GM21515 (cell line): ENCODE measurements around the gene TMEM132A.
"Not testable (repeated sequence)": the region's sequence is repeated elsewhere in the genome, so short reads cannot be mapped to it uniquely, and the experiment has no call there.

ENCODE experiments used
- ATAC-seq: cut with Tn5 transposase; IDR thresholded peaks from one replicate; pipeline ENCODE4 v1.9.1; 2021; ENCODE audit not compliant: unreplicated experiment

Gene TMEM132A

GRCh38 chr11:60952742-60953170 lies 28.5 kb downstream of the TMEM132A start:
- peak; percentile 12 for ATAC-seq

DNA sequence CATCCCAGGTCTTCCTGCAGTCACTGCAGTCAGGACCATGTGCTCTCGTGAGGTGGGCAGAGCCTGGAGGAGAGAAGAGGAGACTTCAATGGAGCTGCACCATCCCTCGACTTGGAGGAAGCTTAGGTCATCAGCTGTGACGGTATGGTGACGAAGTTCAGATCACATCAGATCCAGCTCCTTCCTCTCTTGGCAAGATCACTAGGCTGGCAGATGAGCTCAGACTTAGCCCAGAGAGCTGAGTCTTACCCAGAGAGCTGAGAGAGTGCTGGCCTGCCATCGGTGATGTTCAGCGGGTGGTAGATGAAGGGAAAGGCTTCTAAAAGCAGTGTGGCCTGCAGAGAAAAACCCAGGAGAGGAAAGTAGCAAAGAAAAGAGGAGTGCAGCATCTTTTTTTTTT lies 29.5 kb downstream of the TMEM132A start:
- ATAC-seq: no peak

- no peak for ATAC-seq
Measured at GRCh38 chr11:60954421-60954820, 30.2 kb downstream of the TMEM132A start.

GRCh38 chr11:60955571-60955970 lies 31.3 kb downstream of the TMEM132A start:
- no peak for ATAC-seq

DNA sequence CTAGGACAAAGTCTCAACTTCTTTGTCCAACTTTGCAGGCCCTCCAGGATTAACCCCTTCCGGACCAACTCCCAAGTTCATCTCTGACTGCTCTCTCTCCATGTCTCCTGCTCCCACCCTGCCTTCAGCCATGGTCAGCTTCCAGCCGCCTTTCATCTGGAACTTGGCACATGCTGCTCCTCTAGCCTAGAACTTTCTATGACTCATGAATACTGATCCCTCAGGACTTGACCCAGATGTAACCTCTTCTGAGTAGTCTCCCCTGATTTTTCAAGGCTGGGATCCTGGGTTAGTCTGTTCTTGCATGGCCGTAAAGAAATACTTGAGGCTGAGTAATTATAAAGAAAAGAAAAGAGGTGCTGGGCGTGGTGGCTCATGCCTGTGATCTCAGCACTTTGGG lies 32.9 kb downstream of the TMEM132A start:
- ATAC-seq: no peak

DNA sequence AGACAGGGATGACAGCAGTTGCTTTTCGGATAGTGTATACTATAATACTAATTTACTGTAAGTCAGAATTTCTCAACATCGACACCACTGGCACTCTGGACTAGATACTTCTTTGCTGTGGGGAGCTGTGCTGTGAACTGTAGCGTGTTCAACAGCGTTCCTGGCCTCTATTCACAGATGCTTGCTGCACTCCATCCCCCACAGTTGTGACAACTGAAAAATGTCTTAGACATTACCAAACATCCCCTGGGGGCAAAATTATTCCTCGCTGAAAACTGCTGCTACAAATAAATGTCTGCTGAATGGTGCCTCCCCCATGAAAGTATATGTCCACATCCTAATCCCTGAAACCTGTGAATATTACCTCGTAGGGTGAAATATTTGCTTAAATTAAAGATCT lies 35.2 kb downstream of the TMEM132A start:
- no peak for ATAC-seq

- ATAC-seq: no peak
Measured at GRCh38 chr11:60960405-60960804, 36.1 kb downstream of the TMEM132A start.

GRCh38 chr11:60964801-60965200 lies 40.5 kb downstream of the TMEM132A start:
- no peak for ATAC-seq

DNA sequence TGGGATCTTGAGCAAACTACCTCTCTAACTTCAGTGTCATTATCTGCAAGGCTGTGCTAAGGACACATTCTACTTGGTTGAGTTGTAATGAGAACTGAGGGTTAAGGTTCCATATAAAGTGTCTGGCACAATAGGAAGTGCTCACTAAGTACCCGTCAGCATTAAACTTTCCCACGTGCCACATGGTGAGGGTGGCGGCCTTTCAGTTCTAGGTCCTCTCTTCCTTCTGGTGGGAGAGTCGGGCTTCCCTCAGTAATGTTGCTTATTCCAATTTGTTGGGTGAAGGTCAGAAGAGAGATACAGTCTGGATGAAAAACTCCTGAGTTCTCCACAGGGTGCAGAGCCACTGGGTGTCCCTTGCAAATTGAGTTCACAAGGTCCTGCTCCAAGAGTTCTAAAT lies 42.6 kb downstream of the TMEM132A start:
- no peak for ATAC-seq

DNA sequence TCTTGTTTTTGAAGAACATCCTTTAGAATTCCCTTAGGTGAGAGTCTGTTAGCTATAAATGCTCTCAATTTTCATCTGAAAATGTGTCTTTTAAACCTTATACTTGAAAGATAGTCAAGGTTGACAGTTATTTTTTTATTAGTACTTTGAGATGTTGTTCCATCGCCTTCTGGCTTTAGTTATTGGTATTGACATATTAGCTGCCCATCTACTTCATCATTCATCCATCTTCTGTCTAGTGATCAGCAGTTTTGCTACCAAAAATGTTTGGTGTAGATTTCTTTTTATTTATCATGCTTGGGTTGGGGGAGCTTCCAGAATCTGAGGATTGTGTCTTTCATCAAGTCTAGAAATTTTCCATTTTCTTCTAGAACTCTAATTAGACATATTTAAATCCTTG lies 44.0 kb downstream of the TMEM132A start:
- ATAC-seq: no peak

GRCh38 chr11:60970369-60970774 lies 46.1 kb downstream of the TMEM132A start:
- ATAC-seq: no peak

DNA sequence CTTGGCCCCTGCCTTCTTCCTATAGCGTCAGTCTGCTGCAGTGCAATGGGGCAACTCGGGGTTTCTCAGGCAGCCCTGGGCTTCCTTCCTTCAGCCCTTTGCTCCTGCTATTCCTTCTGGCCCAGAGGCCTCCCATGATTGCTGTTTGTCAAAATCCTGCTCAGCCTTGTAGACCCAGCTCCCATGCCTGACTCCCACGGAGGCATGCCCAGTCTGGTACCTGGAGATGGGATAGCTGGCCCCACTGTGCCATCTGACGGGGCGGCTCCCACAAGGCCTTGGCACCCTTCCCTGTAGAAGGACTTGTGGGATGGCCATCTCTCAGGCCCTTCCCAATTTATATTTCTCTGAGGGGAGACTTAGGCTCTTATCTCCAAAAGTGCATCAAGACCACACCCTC lies 46.6 kb downstream of the TMEM132A start:
- no peak for ATAC-seq

DNA sequence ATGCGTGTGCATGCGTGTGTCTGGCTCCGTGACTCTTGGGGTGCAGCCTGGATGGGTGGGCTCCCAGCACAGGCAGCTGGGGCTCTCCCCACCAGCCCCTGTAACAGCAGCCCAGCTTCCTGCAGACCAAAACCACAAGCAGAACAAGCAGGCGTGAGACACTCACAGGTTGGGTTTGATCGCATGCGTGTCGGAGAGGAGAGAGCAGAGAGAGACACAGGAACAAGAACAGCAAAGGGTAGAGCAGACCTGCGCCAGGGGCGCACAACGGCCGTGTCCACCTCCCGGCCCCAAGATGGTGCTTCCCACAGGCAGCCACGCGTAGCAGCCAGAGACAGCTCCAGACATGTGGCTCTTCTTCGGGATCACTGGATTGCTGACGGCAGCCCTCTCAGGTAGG lies 47.3 kb downstream of the TMEM132A start, which contains the start of gene CD6:
TSS of gene CD6 (plus strand) at position 161 of the 400 bp plus-strand sequence. CDS start at position 347, 186 bp downstream.
- no peak for ATAC-seq

DNA sequence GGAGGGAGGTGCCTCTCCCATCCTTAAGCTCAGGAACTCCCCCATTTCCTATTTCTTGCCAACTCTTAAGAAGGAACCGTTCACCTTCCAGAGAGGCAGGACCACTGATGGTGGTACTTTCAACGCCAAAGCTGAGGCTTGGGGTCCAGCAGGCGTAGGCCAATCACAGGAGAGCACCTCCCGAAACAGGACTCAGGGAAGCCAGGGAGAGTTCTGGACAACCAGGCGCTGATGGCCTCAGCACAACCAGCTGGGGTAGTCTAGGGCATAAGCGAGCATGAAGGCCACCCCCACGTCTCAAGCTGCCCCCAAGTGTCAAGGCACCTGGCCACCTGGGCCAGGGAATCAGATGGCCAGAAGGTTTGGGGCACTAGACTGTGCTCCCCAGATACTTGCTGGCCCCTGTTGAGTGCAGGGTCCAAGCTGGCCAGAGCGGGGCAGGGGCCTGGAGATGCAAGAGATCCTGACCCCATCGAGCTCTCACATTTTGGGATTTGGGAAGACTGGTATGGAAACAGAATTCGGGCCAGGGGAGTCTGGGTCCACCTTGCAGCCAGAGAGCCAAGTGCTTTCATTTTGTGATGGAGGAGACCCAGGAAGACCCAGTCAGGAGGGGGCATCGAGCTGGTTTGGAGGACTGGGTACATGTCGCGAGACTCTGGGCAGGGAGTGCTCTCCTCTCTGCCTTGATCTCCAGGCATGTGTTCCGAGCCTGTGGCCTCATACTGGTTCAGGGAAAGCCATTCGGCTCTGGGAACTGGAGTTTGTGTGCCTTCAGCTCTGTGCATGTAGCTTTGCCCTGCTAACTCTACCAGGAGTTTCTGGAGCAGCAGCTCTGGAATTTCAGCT lies 48.1 kb downstream of the TMEM132A start:
- no peak for ATAC-seq

DNA sequence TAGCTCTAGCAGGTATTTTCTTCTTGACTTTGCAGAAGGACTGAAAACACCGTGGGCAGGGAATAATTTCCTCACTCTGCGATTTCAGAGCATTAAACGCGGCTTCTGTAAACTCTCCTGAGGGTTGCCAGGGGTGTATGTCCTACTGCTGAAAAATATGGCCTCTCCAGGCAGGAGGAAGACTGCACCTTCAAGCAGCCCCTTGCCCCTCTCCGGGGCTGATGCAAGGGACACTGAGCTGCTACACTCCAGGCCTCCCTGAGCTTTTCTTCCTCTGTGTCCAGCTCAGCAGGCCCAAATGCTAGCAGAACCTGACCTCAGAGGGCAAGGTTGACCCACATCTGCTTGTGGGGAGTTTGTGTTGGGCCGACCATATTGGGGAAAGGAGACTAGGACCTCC lies 49.4 kb downstream of the TMEM132A start:
- ATAC-seq: no peak

DNA sequence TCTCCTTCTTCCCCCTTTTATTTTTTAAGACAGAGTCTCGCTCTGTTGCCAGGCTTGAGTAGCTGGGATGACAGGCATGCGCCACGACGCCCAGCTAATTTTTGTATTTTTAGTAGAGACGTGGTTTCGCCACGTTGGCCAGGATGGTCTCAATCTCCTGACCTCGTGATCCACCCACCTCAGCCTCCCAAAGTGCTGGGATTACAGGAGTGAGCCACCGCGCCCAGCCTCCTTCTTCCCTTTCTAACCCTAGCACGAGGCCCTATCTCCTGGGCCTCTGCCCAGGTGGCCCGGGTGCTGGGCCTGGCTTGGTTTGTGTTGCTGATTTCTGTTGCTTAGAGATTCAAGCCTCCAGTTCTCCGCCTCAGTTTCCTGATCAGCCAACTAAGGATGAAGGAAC lies 50.1 kb downstream of the TMEM132A start:
- ATAC-seq: not testable (repeated sequence)

GRCh38 chr11:60974726-60975125 lies 50.5 kb downstream of the TMEM132A start:
- no peak for ATAC-seq

DNA sequence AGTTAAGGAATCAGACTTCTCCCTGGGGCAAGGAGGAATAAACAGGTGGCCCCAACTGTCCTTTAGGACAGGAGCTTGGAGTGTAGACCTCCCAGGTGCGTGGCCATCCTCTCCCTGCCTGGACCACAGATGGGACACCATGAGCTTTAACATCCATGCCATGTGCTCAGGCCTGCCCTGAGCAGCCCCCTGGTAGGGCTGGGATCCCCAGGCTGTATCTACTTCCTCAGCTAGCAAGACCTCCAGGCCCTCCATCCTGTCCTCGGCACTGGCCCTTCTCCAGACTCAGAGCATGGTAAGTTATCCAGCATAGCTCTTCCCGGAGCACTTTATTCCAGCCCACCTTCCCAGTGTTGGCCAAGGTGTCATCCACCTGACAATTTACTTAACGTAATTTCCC lies 53.0 kb downstream of the TMEM132A start:
- ATAC-seq: no peak

DNA sequence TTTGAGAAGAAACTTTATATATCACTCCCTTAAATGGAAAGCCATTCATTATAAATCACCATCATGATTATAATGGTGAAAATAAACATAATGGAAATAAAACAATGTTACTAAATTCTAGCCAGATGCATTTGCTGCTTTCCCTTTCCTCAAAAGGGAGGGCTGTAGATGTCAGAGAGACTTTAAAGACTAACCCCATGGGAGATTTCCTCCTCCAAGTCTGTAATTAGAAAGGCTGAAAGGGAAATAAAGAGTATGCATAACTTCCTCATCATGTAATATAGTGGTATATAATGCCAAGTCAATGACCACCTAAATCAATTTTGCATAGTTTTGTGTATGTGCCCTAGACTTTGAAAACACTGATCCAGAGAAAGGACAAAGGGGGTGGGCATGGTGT lies 53.6 kb downstream of the TMEM132A start:
- ATAC-seq: no peak

DNA sequence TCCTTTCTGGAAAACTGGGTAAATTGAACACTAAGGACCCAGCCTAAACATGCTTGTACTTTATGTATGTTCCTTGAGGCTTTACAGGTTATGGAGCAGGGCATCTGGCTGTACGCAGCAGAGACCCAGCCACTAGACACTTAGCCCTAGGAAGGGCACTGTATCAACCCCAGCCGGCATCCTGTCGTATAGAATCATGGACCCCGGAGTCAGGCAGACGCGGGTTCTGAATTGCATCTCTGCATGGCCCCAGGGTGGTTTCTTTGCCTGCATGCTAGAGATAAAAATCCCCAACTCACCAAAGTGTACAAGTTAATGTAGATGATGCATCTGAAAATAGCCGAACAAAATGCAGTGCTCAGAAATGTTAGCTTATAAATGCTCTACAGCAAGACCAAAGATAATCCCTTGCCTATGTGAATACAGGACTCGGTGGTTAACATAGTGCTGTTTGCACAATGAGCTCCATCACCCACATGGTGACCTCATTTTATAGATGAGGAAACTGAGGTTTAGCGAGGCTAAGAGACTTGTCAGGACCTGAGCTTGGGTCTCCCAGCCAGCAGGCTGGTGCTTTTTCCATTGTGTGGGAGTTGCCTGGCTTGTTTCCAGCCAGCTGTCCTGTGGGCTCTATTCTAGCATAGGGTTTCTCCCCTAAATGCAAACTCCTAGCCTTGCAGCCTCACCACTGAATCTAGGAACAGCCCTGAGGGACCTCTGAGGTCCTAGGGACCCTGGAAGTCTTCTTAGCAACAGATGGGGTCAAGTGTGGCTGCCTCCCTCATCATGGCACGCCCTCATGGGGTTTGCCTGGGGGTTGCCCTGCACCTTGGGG lies 54.5 kb downstream of the TMEM132A start:
- no peak for ATAC-seq

DNA sequence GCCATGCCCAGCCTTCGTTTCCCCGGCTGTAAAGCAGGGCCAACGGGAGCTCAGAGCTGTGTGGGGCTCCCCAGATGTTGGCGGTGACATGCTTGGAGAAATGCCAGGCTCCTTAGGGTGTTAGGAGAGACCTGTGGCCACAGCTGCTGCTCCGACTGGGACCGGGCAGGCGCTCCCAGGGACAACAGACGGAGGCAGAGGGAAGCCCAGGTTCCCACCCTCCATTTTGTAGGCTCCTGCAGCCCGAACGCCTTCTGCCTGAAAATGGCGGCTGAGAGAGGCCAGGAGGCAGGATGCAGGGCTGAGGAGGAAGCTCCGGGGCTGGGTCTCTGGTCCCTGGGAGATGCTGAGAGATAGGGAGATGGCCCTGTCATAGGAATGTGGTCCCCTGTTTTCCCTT lies 57.3 kb downstream of the TMEM132A start:
- ATAC-seq: no peak

GRCh38 chr11:60982184-60982583 lies 57.9 kb downstream of the TMEM132A start:
- ATAC-seq: no peak
